Esophagus muscularis mucosa (tissue), 4 donors: ENCODE data around the gene SPESP1.

ENCODE experiments used
- CTCF ChIP-seq, 3 experiments: fragments of 200-600 bp in 2 of 3; fragments of 450-650 bp in 1 of 3; sonication (generic) in 2 of 3; IDR thresholded peaks; one replicate each; pipeline ENCODE4 v1.5.1; 2017 to 2019; ENCODE audit warnings: antibody characterized with exemption in 3 of 3, mild to moderate bottlenecking in 2 of 3, moderate library complexity in 1 of 3
- EP300 ChIP-seq: sonication (generic); formaldehyde crosslinking; IDR thresholded peaks from one replicate; pipeline ENCODE4 v1.6.1; 2017; ENCODE audit warnings: antibody characterized with exemption
- POLR2AphosphoS5 ChIP-seq, 2 donors: sonication (generic); formaldehyde crosslinking; IDR thresholded peaks; one replicate each; pipeline ENCODE4 v1.6.1; 2017; ENCODE audit warnings: antibody characterized with exemption in 2 of 2

- TF ChIP-seq CTCF (IDR thresholded peaks at IDR 0.05) (no peak), EP300 (no peak), POLR2AphosphoS5 (IDR thresholded peaks at IDR 0.05) (no peak)
Measured at GRCh38 chr15:68969298-68969697, 39.0 kb downstream of the SPESP1 start.
